Mesendoderm (in vitro differentiated cells): ENCODE measurements around the gene MAMDC4.
"Not testable (repeated sequence)": the region's sequence is repeated elsewhere in the genome, so short reads cannot be mapped to it uniquely, and the experiment has no call there.

Source experiments
- DNase-seq: peaks from one replicate; pipeline ENCODE4 v3.0.0; 2013
- H2AK5ac ChIP-seq: 2 replicates; pipeline ENCODE4 v1.6.1; 2013; ENCODE audit warnings: low read length, inconsistent platforms
- H2BK120ac ChIP-seq: 2 replicates; pipeline ENCODE4 v1.6.1; 2013; ENCODE audit warnings: low read depth, mild to moderate bottlenecking, low read length, moderate library complexity, mixed read lengths
- H2BK15ac ChIP-seq: replicated peaks from 2 replicates; pipeline ENCODE4 v1.6.1; 2013; ENCODE audit warnings: low read depth, mild to moderate bottlenecking, moderate library complexity
- H2BK5ac ChIP-seq: 2 replicates; pipeline ENCODE4 v1.6.1; 2013; ENCODE audit warnings: low read length, inconsistent platforms
- H3K18ac ChIP-seq: 2 replicates; pipeline ENCODE4 v1.6.1; 2013; ENCODE audit warnings: mild to moderate bottlenecking, low read length, mixed read lengths
- H3K23ac ChIP-seq: one replicate; pipeline ENCODE4 v1.6.1; 2013; ENCODE audit warnings: low read length
- H3K27ac ChIP-seq: 2 replicates; pipeline ENCODE4 v1.5.1; 2013; ENCODE audit warnings: low read depth, mild to moderate bottlenecking, inconsistent platforms, low read length, moderate library complexity
- H3K27me3 ChIP-seq: 2 replicates; pipeline ENCODE4 v1.6.1; 2013; ENCODE audit warnings: low read length, control low read depth, mild to moderate bottlenecking, inconsistent platforms; ENCODE audit not compliant: insufficient read depth, poor library complexity
- H3K36me3 ChIP-seq: 2 replicates; pipeline ENCODE4 v1.6.1; 2013; ENCODE audit warnings: low read length, inconsistent platforms; ENCODE audit not compliant: control insufficient read depth, insufficient read depth
- H3K4ac ChIP-seq: one replicate; pipeline ENCODE4 v1.6.1; 2013; ENCODE audit warnings: low read depth, mild to moderate bottlenecking, low read length, moderate library complexity
- H3K4me1 ChIP-seq: 2 replicates; pipeline ENCODE4 v1.6.1; 2013; ENCODE audit warnings: low read depth, low read length, inconsistent platforms; ENCODE audit not compliant: control insufficient read depth
- H3K4me2 ChIP-seq: 2 replicates; pipeline ENCODE4 v1.6.1; 2013; ENCODE audit warnings: low read length
- H3K4me3 ChIP-seq: 2 replicates; pipeline ENCODE4 v1.5.1; 2013; ENCODE audit warnings: mild to moderate bottlenecking, low read length
- H3K56ac ChIP-seq: one replicate; pipeline ENCODE4 v1.6.1; 2013; ENCODE audit warnings: low read length
- H3K79me1 ChIP-seq: 2 replicates; pipeline ENCODE4 v1.6.1; 2013; ENCODE audit warnings: low read length, inconsistent platforms
- H3K79me2 ChIP-seq: 2 replicates; pipeline ENCODE4 v1.6.1; 2013; ENCODE audit warnings: mild to moderate bottlenecking, low read length; ENCODE audit not compliant: control insufficient read depth, insufficient read depth
- H3K9ac ChIP-seq: 2 replicates; pipeline ENCODE4 v1.6.1; 2013; ENCODE audit warnings: low read length, inconsistent platforms
- H4K5ac ChIP-seq: one replicate; pipeline ENCODE4 v1.6.1; 2013; ENCODE audit warnings: low read length
- H4K8ac ChIP-seq: one replicate; pipeline ENCODE4 v1.6.1; 2013; ENCODE audit warnings: low read depth, mild to moderate bottlenecking, control low read depth, low read length, moderate library complexity
- WGBS: extraction: QIAGEN DNeasy Blood & Tissue Kit; methylation state at CpG from one replicate; pipeline ENCODE4 v1.1.7; 2013; ENCODE audit warnings: low lambda C conversion rate, missing lambda C conversion rate; ENCODE audit not compliant: insufficient coverage; ENCODE audit errors: extremely low coverage; 5-methylcytosine and 5-hydroxymethylcytosine counted together

Gene MAMDC4

GRCh38 chr9:136865041-136865767, 13.1 kb downstream of the MAMDC4 start:
- DNase-seq: no peak
- Histone ChIP-seq H3K27me3 (no peaks in the 10 kb centered on the region), H3K18ac (no peak overlapping the region), H3K4ac (peak overlapping the region; percentile 57), H3K4me2 (peak overlapping the region; percentile 45), H4K8ac (no peak overlapping the region), H3K79me2 (peaks cover 10% of the 10 kb centered on the region), H2BK5ac (no peak overlapping the region), H2AK5ac (no peak overlapping the region), H2BK120ac (no peak overlapping the region), H4K5ac (no peak overlapping the region), H3K36me3 (peaks cover 8% of the 10 kb centered on the region), H3K4me1 (peaks cover 4% of the 10 kb centered on the region), H2BK15ac (no peak overlapping the region), H3K4me3 (peak overlapping the region; percentile 86), H3K56ac (peak overlapping the region; percentile 96), H3K27ac (no peak overlapping the region), H3K23ac (no peak overlapping the region), H3K79me1 (peaks cover 14% of the 10 kb centered on the region), H3K9ac (peak overlapping the region; percentile 93)
- no CpG with 5 or more reads among the region's 11 CpGs for WGBS

- no peak overlapping the region for H2BK5ac ChIP-seq
- H3K27me3 ChIP-seq: no peaks in the 10 kb centered on the region
- H3K18ac ChIP-seq: peak overlapping the region; percentile 89
- no peak overlapping the region for H2AK5ac ChIP-seq
- no peak overlapping the region for H3K23ac ChIP-seq
- H3K36me3 ChIP-seq: peaks cover 8% of the 10 kb centered on the region
- peaks cover 14% of the 10 kb centered on the region for H3K79me1 ChIP-seq
- H3K4ac ChIP-seq: peak overlapping the region; percentile 57
- H2BK15ac ChIP-seq: no peak overlapping the region
- peak overlapping the region; percentile 96 for H3K56ac ChIP-seq
- peak overlapping the region; percentile 45 for H3K4me2 ChIP-seq
- peak overlapping the region; percentile 86 for H3K4me3 ChIP-seq
- peak overlapping the region; percentile 93 for H3K9ac ChIP-seq
- peaks cover 10% of the 10 kb centered on the region for H3K79me2 ChIP-seq
- no peak overlapping the region for H4K8ac ChIP-seq
- DNase-seq: no peak
- peak overlapping the region; percentile 33 for H3K27ac ChIP-seq
- WGBS: no CpG with 5 or more reads among the region's 20 CpGs
- no peak overlapping the region for H4K5ac ChIP-seq
- peaks cover 4% of the 10 kb centered on the region for H3K4me1 ChIP-seq
- H2BK120ac ChIP-seq: peak overlapping the region; percentile 55
These were observed 13.6 kb downstream of the MAMDC4 start for GRCh38 chr9:136865768-136866103.

GRCh38 chr9:136866898-136867421, 14.8 kb downstream of the MAMDC4 start:
- not testable (repeated sequence) for H3K4me3 ChIP-seq, H2BK120ac ChIP-seq, H2AK5ac ChIP-seq, H3K4ac ChIP-seq, H3K27ac ChIP-seq, DNase-seq, H3K79me2 ChIP-seq, H2BK5ac ChIP-seq, H3K23ac ChIP-seq, H4K5ac ChIP-seq, H3K27me3 ChIP-seq, H3K4me1 ChIP-seq, H4K8ac ChIP-seq, H3K56ac ChIP-seq, H3K18ac ChIP-seq, H3K36me3 ChIP-seq, H2BK15ac ChIP-seq, H3K4me2 ChIP-seq, H3K9ac ChIP-seq
- WGBS: no CpG with 5 or more reads among the region's 29 CpGs
- H3K79me1 ChIP-seq: peaks cover 14% of the 10 kb centered on the region

GRCh38 chr9:136867480-136867879, 15.3 kb downstream of the MAMDC4 start:
- H3K4me3 ChIP-seq: no peak overlapping the region
- WGBS: no CpG with 5 or more reads among the region's 18 CpGs

GRCh38 chr9:136867917-136868316, 15.8 kb downstream of the MAMDC4 start:
- no peak overlapping the region for H2BK5ac ChIP-seq
- no peak for DNase-seq
- H2AK5ac ChIP-seq: no peak overlapping the region
- H2BK120ac ChIP-seq: no peak overlapping the region
- H3K4ac ChIP-seq: no peak overlapping the region
- H4K5ac ChIP-seq: no peak overlapping the region
- H3K27ac ChIP-seq: no peak overlapping the region
- H3K4me1 ChIP-seq: peaks cover 4% of the 10 kb centered on the region
- H4K8ac ChIP-seq: no peak overlapping the region
- H3K4me3 ChIP-seq: no peak overlapping the region
- H3K27me3 ChIP-seq: no peaks in the 10 kb centered on the region
- H2BK15ac ChIP-seq: no peak overlapping the region
- H3K23ac ChIP-seq: no peak overlapping the region
- H3K4me2 ChIP-seq: no peak overlapping the region
- no peak overlapping the region for H3K56ac ChIP-seq
- H3K79me1 ChIP-seq: peaks cover 14% of the 10 kb centered on the region
- H3K79me2 ChIP-seq: peaks cover 10% of the 10 kb centered on the region
- no CpG with 5 or more reads among the region's 18 CpGs for whole genome bisulfite sequencing
- peaks cover 5% of the 10 kb centered on the region for H3K36me3 ChIP-seq
- H3K9ac ChIP-seq: no peak overlapping the region
- no peak overlapping the region for H3K18ac ChIP-seq

More at GRCh38 chr9:136867480-136867879, 15.3 kb downstream of the MAMDC4 start:
- H3K79me1 ChIP-seq: peaks cover 14% of the 10 kb centered on the region
- H4K8ac ChIP-seq: no peak overlapping the region
- H2BK120ac ChIP-seq: no peak overlapping the region
- H2AK5ac ChIP-seq: no peak overlapping the region
- no peaks in the 10 kb centered on the region for H3K27me3 ChIP-seq
- no peak for DNase-seq
- no peak overlapping the region for H3K18ac ChIP-seq
- no peak overlapping the region for H3K27ac ChIP-seq
- peaks cover 8% of the 10 kb centered on the region for H3K36me3 ChIP-seq
- no peak overlapping the region for H2BK5ac ChIP-seq
- no peak overlapping the region for H3K4ac ChIP-seq
- no peak overlapping the region for H3K56ac ChIP-seq
- peaks cover 10% of the 10 kb centered on the region for H3K79me2 ChIP-seq
- H3K23ac ChIP-seq: no peak overlapping the region
- H3K4me1 ChIP-seq: peaks cover 4% of the 10 kb centered on the region
- H3K4me2 ChIP-seq: no peak overlapping the region
- no peak overlapping the region for H3K9ac ChIP-seq
- H2BK15ac ChIP-seq: no peak overlapping the region
- H4K5ac ChIP-seq: no peak overlapping the region
